HG02571 (cell line): Measurements from ENCODE around the gene UBL4B.

Source experiments
- ATAC-seq: cut with Tn5 transposase; IDR thresholded peaks from one replicate; pipeline ENCODE4 v1.9.1; 2021; ENCODE audit warnings: mild to moderate bottlenecking, moderate library complexity; ENCODE audit not compliant: unreplicated experiment

The UBL4B gene

GRCh38 chr1:110112656-110113055 is 413 bp downstream of the UBL4B start:
- no peak for ATAC-seq

GRCh38 chr1:110113551-110113950 is 1.3 kb downstream of the UBL4B start:
- ATAC-seq, result no peak

- no peak for ATAC-seq
Measured at GRCh38 chr1:110114173-110114572, 1.9 kb downstream of the UBL4B start.

GRCh38 chr1:110114784-110115183 is 2.5 kb downstream of the UBL4B start:
- ATAC-seq, result no peak

- no peak for ATAC-seq
Measured at GRCh38 chr1:110118636-110119396, 6.6 kb downstream of the UBL4B start.

- no peak for ATAC-seq
Measured at GRCh38 chr1:110119843-110120242, 7.6 kb downstream of the UBL4B start.

- ATAC-seq, result no peak
Measured at GRCh38 chr1:110120960-110121561, 8.8 kb downstream of the UBL4B start.

- no peak for ATAC-seq
Measured at GRCh38 chr1:110123224-110123623, 11.0 kb downstream of the UBL4B start.

- ATAC-seq, result no peak
Measured at GRCh38 chr1:110125810-110126209, 13.6 kb downstream of the UBL4B start.

GRCh38 chr1:110130113-110130591 is 17.9 kb downstream of the UBL4B start:
- no peak for ATAC-seq

GRCh38 chr1:110130989-110131388 is 18.7 kb downstream of the UBL4B start:
- ATAC-seq, result no peak

GRCh38 chr1:110132682-110133081 is 20.4 kb downstream of the UBL4B start:
- ATAC-seq, result no peak

GRCh38 chr1:110133436-110133835 is 21.2 kb downstream of the UBL4B start:
- ATAC-seq, result no peak

GRCh38 chr1:110134050-110134595 is 21.9 kb downstream of the UBL4B start:
- no peak for ATAC-seq

- ATAC-seq, result no peak
Measured at GRCh38 chr1:110135246-110135645, 23.0 kb downstream of the UBL4B start.

GRCh38 chr1:110135666-110136065 is 23.4 kb downstream of the UBL4B start:
- ATAC-seq, result no peak

- ATAC-seq, result no peak
Measured at GRCh38 chr1:110136911-110137310, 24.7 kb downstream of the UBL4B start.

- ATAC-seq, result no peak
Measured at GRCh38 chr1:110138956-110139355, 26.7 kb downstream of the UBL4B start.

- no peak for ATAC-seq
Measured at GRCh38 chr1:110144366-110144765, 32.1 kb downstream of the UBL4B start.

GRCh38 chr1:110148961-110149360 is 36.7 kb downstream of the UBL4B start:
- ATAC-seq, result no peak

- no peak for ATAC-seq
Measured at GRCh38 chr1:110150330-110151174, 38.3 kb downstream of the UBL4B start, which contains the start of gene SLC6A17. SLC6A17 (plus strand) TSS chr1:110150494; CDS start chr1:110166930, 16,436 bp downstream.
